Keratinocyte (primary cell): ENCODE measurements around the gene LRBA. TPM values are rescaled to one million over a fixed set of nuclear protein-coding genes. Genes with fewer than 3 reads are reported as not detected.

ENCODE experiments used
- DNase-seq: peaks from one replicate; pipeline ENCODE4 v3.0.0-alpha.2; 2011; ENCODE audit warnings: low read depth, missing footprints, low spot score
- FAIRE-seq: peaks from 2 replicates; lab custom pipeline; 2011; peaks lifted over from hg19 to GRCh38; lab: Jason Lieb, UNC
- H2AFZ ChIP-seq: 2 replicates; pipeline ENCODE4 v1.6.0; 2012; ENCODE audit warnings: low read length, control low read depth, inconsistent platforms; ENCODE audit not compliant: control insufficient read depth
- H3K27ac ChIP-seq: 2 replicates; pipeline ENCODE4 v1.5.1; 2011; ENCODE audit warnings: low read length; ENCODE audit not compliant: control insufficient read depth, insufficient read depth
- H3K27me3 ChIP-seq: 3 replicates; pipeline ENCODE4 v1.6.0; 2011; ENCODE audit warnings: low read length; ENCODE audit not compliant: control insufficient read depth, insufficient read depth; ENCODE audit errors: extremely low read depth
- H3K36me3 ChIP-seq, 2 experiments: 2 replicates in 1 of 2; 3 replicates in 1 of 2; pipeline ENCODE4 v1.5.1; 2011; ENCODE audit warnings: low read length in 2 of 2, mild to moderate bottlenecking in 1 of 2; ENCODE audit not compliant: control insufficient read depth in 2 of 2, insufficient read depth in 2 of 2; ENCODE audit errors: extremely low read depth in 1 of 2
- H3K4me1 ChIP-seq: 3 replicates; pipeline ENCODE4 v1.5.1; 2011; ENCODE audit warnings: low read length; ENCODE audit not compliant: control insufficient read depth, insufficient read depth; ENCODE audit errors: extremely low read depth
- H3K4me2 ChIP-seq: 3 replicates; pipeline ENCODE4 v1.6.0; 2011; ENCODE audit warnings: low read depth, low read length; ENCODE audit not compliant: control insufficient read depth, insufficient read depth; ENCODE audit errors: extremely low read depth
- H3K4me3 ChIP-seq, 3 experiments: fragments of 200-600 bp in 1 of 3; sonication (generic) in 1 of 3; 2 replicates in 2 of 3; 3 replicates in 1 of 3; pipeline ENCODE4 v1.5.1; 2011 to 2016; ENCODE audit warnings: low read length in 3 of 3, mild to moderate bottlenecking in 3 of 3, control low read depth in 2 of 3, inconsistent platforms in 1 of 3, low read depth in 1 of 3, mixed read lengths in 1 of 3, mixed run types in 1 of 3, moderate library complexity in 1 of 3; ENCODE audit not compliant: control insufficient read depth in 2 of 3, insufficient read depth in 2 of 3; ENCODE audit errors: extremely low read depth in 1 of 3
- H3K79me2 ChIP-seq: 2 replicates; pipeline ENCODE4 v1.6.0; 2012; ENCODE audit warnings: low read length; ENCODE audit not compliant: control insufficient read depth, insufficient read depth
- H3K9ac ChIP-seq: 3 replicates; pipeline ENCODE4 v1.6.0; 2011; ENCODE audit warnings: low read length; ENCODE audit not compliant: control insufficient read depth, insufficient read depth; ENCODE audit errors: extremely low read depth
- H3K9me1 ChIP-seq: 3 replicates; pipeline ENCODE4 v1.6.0; 2011; ENCODE audit warnings: low read length; ENCODE audit not compliant: control insufficient read depth, insufficient read depth; ENCODE audit errors: extremely low read depth
- H3K9me3 ChIP-seq: 2 replicates; pipeline ENCODE4 v1.5.1; 2012; ENCODE audit warnings: low read depth, low read length; ENCODE audit not compliant: control insufficient read depth
- H4K20me1 ChIP-seq: 3 replicates; pipeline ENCODE4 v1.6.0; 2011; ENCODE audit warnings: low read length; ENCODE audit not compliant: control insufficient read depth, insufficient read depth; ENCODE audit errors: extremely low read depth
- EZH2 ChIP-seq: IDR thresholded peaks from one replicate; pipeline ENCODE4 v1.6.1; 2012; ENCODE audit warnings: inconsistent platforms, mild to moderate bottlenecking, low read length, moderate library complexity
- dilution Hi-C: fragments of 300-500 bp; cut with MboI; formaldehyde crosslinking; loops from one replicate; pipeline ENCODE4 v1.7.0; 2020; ENCODE audit warnings: low sequenced_read_pairs; ENCODE audit not compliant: extremely low pct_ligation_motif_present
- polyA plus RNA-seq, 5 experiments: library from polyadenylated mRNA; depleted of rRNA in 3 of 5; stranded (reverse) in 3 of 5; stranded (forward) in 1 of 5; unstranded in 1 of 5; fragments of >200 nt; gene quantifications; 1 replicate in 1 of 5; 2 replicates in 3 of 5; 3 replicates in 1 of 5; pipeline versions ENCODE4 v1.2.1 to v1.2.3, GENCODE V29; 2011 to 2012; ENCODE audit warnings: missing spikeins in 2 of 5, low read depth in 1 of 5, low replicate concordance in 1 of 5
- TF ChIP-seq, protein P1 (sequence below), 3 experiments: IDR thresholded peaks in 1 of 3; conservative IDR thresholded peaks in 1 of 3; optimal IDR thresholded peaks in 1 of 3; 2 replicates in 2 of 3; 3 replicates in 1 of 3; pipeline versions ENCODE3 to v1.5.1; 2011; ENCODE audit warnings: low read length in 3 of 3, mild to moderate bottlenecking in 3 of 3, moderate library complexity in 2 of 3, control low read depth in 1 of 3, inconsistent platforms in 1 of 3; ENCODE audit not compliant: insufficient read depth in 2 of 3; ENCODE audit errors: extremely low read depth in 1 of 3

Gene LRBA
- polyA plus RNA-seq, 1 donor (not counting 4 experiments of a cell fraction or from before 2014, with no cell fraction given): 35.6 TPM

DNA sequence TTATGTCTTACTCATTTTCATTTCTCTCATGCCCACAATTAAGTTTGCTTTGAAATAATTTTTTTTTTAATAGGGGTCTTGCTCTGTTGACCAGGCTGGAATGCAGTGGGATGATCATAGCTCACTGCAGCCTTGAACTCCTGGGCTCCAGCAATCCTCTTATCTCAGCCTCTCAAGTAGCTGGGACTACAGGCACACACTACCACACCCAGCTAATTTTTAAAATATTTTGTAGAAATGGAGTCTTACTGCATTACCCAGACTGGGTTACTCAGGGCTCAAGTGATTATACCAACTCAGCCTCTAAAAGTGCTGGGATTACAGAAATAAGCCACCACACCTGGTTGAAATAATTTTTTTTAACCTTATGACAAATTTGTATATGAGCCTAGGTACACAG is 452.3 kb downstream of the LRBA start:
- no peak for FAIRE-seq
- H3K79me2 ChIP-seq: no peaks in the 10 kb centered on the region
- dilution Hi-C loops: no loop called here

DNA sequence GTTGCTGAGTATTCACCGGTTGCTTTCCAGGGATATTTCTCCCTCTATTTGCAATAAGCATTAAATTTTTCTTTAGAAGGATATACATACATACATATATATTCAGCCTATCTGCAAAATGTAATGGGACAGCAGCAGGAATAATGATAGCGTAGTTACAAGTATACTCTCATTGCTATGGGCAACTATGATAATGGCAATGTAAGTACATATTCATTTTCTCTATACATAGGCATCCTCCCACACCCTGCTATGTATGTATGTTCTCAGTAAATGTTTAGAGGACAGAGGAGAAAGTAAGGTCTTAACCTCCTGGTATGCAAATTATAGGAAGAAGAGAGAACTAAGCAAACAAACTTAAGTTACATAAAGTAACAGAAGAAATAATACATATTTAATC is 452.8 kb downstream of the LRBA start:
- H3K27ac ChIP-seq: no peak overlapping the region
- H3K27me3 ChIP-seq: no peaks in the 10 kb centered on the region
- FAIRE-seq (no peak), DNase-seq (no peak)
- TF ChIP-seq, protein P1, sequence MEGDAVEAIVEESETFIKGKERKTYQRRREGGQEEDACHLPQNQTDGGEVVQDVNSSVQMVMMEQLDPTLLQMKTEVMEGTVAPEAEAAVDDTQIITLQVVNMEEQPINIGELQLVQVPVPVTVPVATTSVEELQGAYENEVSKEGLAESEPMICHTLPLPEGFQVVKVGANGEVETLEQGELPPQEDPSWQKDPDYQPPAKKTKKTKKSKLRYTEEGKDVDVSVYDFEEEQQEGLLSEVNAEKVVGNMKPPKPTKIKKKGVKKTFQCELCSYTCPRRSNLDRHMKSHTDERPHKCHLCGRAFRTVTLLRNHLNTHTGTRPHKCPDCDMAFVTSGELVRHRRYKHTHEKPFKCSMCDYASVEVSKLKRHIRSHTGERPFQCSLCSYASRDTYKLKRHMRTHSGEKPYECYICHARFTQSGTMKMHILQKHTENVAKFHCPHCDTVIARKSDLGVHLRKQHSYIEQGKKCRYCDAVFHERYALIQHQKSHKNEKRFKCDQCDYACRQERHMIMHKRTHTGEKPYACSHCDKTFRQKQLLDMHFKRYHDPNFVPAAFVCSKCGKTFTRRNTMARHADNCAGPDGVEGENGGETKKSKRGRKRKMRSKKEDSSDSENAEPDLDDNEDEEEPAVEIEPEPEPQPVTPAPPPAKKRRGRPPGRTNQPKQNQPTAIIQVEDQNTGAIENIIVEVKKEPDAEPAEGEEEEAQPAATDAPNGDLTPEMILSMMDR (optimal IDR thresholded peaks at IDR 0.05 in 1 of 3, IDR thresholded peaks at IDR 0.05 in 1 of 3, conservative IDR thresholded peaks at IDR 0.05 in 1 of 3; ENCODE audit: extremely low read depth in 1 of 3, insufficient read depth in 2 of 3, low read length in 3 of 3): no peak
- TF ChIP-seq EZH2: no peak
- H4K20me1 ChIP-seq: no peaks in the 10 kb centered on the region
- H2AFZ ChIP-seq: no peak overlapping the region
- dilution Hi-C loops: no loop called here
- H3K36me3 ChIP-seq: no peaks in the 10 kb centered on the region
- H3K4me2 ChIP-seq: no peak overlapping the region
- no peak overlapping the region for H3K4me3 ChIP-seq
- H3K9me1 ChIP-seq: no peaks in the 10 kb centered on the region
- H3K4me1 ChIP-seq: no peaks in the 10 kb centered on the region
- no peak overlapping the region for H3K9ac ChIP-seq
- no peaks in the 10 kb centered on the region for H3K79me2 ChIP-seq
- H3K9me3 ChIP-seq: peaks cover 3% of the 10 kb centered on the region

More for the DNA sequence above, 452.3 kb downstream of the LRBA start:
- no peaks in the 10 kb centered on the region for H3K4me1 ChIP-seq
- no peaks in the 10 kb centered on the region for H3K27me3 ChIP-seq
- H3K9me1 ChIP-seq: no peaks in the 10 kb centered on the region
- no peaks in the 10 kb centered on the region for H3K36me3 ChIP-seq
- H3K4me3 ChIP-seq: no peak overlapping the region
- H3K4me2 ChIP-seq: no peak overlapping the region
- no peak overlapping the region for H3K27ac ChIP-seq
- H4K20me1 ChIP-seq: no peaks in the 10 kb centered on the region
- TF ChIP-seq, protein P1 (optimal IDR thresholded peaks at IDR 0.05 in 1 of 3, IDR thresholded peaks at IDR 0.05 in 1 of 3, conservative IDR thresholded peaks at IDR 0.05 in 1 of 3; ENCODE audit: extremely low read depth in 1 of 3, insufficient read depth in 2 of 3, low read length in 3 of 3): no peak
- TF ChIP-seq EZH2: no peak
- no peak overlapping the region for H2AFZ ChIP-seq
- H3K9me3 ChIP-seq: peaks cover 3% of the 10 kb centered on the region
- no peak overlapping the region for H3K9ac ChIP-seq
- no peak for DNase-seq
